Panc1 (cell line): ENCODE data around the gene SIM2.

Experiments used
- CTCF ChIP-seq: fragments of 450-650 bp; IDR thresholded peaks from 2 replicates; pipeline ENCODE4 v1.5.1; 2017; ENCODE audit warnings: mild to moderate bottlenecking
- POLR2AphosphoS5 ChIP-seq: IDR thresholded peaks from 2 replicates; pipeline ENCODE4 v1.6.1; 2012; ENCODE audit warnings: mild to moderate bottlenecking, low read depth, low read length, moderate library complexity
- REST ChIP-seq, 2 experiments: IDR thresholded peaks; 2 replicates each; pipeline ENCODE4 v1.6.1; 2011 to 2012; ENCODE audit warnings: low read depth in 2 of 2, control low read depth in 1 of 2, low read length in 1 of 2, mild to moderate bottlenecking in 1 of 2, moderate library complexity in 1 of 2; ENCODE audit not compliant: insufficient read depth in 1 of 2
- TCF7L2 ChIP-seq: IDR thresholded peaks from 2 replicates; pipeline ENCODE4 v1.6.1; 2011; ENCODE audit warnings: mild to moderate bottlenecking, low read depth, low read length, inconsistent platforms

GRCh38 chr21:36690628-36691554 lies 8.0 kb upstream of the SIM2 start:
- TF ChIP-seq CTCF (no peak), POLR2AphosphoS5 (no peak), REST (IDR thresholded peaks at IDR 0.05; ENCODE audit: insufficient read depth in 1 of 2, low read depth in 2 of 2, low read length in 1 of 2) (no peak), TCF7L2 (no peak)
